Endothelial cell of umbilical vein (primary cell): ENCODE measurements around the gene EFCC1.

ENCODE experiments used
- EZH2 ChIP-seq: IDR thresholded peaks from 2 replicates; pipeline ENCODE4 v1.6.1; 2012; ENCODE audit warnings: borderline replicate concordance, low read depth, mild to moderate bottlenecking, moderate library complexity, low read length, inconsistent platforms; ENCODE audit not compliant: severe bottlenecking
- FOS ChIP-seq: IDR thresholded peaks from 2 replicates; pipeline ENCODE4 v1.6.1; 2011; ENCODE audit warnings: mild to moderate bottlenecking, low read length, moderate library complexity, borderline replicate concordance; ENCODE audit not compliant: insufficient read depth
- POLR2A ChIP-seq: IDR thresholded peaks from 2 replicates; pipeline ENCODE4 v1.6.1; 2012; ENCODE audit warnings: low read depth, mild to moderate bottlenecking, control low read depth, low read length
- TF ChIP-seq, protein P1 (sequence below), 2 donors: IDR thresholded peaks; 1 replicate in 1 of 2; 2 replicates in 1 of 2; pipeline ENCODE4 v1.5.1; 2011; ENCODE audit warnings: low read length in 2 of 2, mild to moderate bottlenecking in 2 of 2, moderate library complexity in 2 of 2, control low read depth in 1 of 2, inconsistent platforms in 1 of 2, low read depth in 1 of 2; ENCODE audit not compliant: insufficient read depth in 1 of 2; ENCODE audit errors: extremely low read depth in 1 of 2

DNA sequence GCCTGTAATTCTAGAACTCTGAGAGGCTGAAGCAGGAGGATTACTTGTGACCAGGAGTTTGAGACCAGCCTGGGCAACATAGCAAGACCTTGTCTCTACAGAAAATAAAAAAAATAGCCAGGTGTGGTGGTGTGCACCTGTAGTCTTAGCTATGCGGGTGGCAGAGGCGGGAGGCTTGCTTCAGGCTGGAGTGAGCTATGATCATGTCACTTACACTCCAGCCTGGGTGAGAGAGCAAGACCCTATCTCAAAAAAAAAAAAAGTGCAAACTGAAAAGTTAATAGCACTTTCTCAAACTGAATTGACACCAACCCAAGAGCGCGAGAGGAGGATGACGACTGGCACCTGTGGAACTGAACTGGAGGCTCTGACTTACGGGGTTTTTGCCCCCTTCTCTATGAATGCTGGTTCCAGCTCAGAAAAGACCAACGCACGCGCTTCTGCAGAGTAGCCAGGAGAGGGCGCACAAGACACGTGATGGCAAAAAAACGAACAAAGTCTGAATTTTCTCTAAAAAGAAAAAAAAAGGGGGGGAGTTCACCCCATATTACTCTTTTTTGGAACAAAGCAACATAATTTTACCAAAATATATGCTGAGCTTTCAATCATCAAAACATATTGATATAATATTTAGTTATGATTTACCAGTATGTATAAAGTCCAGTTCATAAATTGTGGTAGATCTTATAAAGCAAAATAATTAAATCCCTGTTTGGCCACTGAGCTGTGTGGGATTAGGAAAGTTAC lies 30.9 kb upstream of the EFCC1 start:
- TF ChIP-seq POLR2A (no peak), FOS (no peak), EZH2 (no peak)
- TF ChIP-seq, protein P1, sequence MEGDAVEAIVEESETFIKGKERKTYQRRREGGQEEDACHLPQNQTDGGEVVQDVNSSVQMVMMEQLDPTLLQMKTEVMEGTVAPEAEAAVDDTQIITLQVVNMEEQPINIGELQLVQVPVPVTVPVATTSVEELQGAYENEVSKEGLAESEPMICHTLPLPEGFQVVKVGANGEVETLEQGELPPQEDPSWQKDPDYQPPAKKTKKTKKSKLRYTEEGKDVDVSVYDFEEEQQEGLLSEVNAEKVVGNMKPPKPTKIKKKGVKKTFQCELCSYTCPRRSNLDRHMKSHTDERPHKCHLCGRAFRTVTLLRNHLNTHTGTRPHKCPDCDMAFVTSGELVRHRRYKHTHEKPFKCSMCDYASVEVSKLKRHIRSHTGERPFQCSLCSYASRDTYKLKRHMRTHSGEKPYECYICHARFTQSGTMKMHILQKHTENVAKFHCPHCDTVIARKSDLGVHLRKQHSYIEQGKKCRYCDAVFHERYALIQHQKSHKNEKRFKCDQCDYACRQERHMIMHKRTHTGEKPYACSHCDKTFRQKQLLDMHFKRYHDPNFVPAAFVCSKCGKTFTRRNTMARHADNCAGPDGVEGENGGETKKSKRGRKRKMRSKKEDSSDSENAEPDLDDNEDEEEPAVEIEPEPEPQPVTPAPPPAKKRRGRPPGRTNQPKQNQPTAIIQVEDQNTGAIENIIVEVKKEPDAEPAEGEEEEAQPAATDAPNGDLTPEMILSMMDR (IDR thresholded peaks at IDR 0.05; ENCODE audit: extremely low read depth in 1 of 2, insufficient read depth in 1 of 2, low read depth in 1 of 2, low read length in 2 of 2), result peak; percentile 80 to 89
